Bronchial epithelial cell (primary cell): ENCODE measurements around the gene IFT81. TPM values are rescaled to one million over a fixed set of nuclear protein-coding genes. Genes with fewer than 3 reads are reported as not detected.
A peak's percentile ranks its signal among the peaks of the same experiment; 100 is the strongest.
"Not testable (repeated sequence)": the region's sequence is repeated elsewhere in the genome, so short reads cannot be mapped to it uniquely, and the experiment has no call there.

Source experiments
- DNase-seq: peaks from one replicate; pipeline ENCODE4 v3.0.0-alpha.2; 2010; ENCODE audit warnings: low read depth
- FAIRE-seq: peaks from 2 replicates; lab custom pipeline; 2011; peaks lifted over from hg19 to GRCh38; lab: Jason Lieb, UNC
- H3K27me3 ChIP-seq: 2 replicates; pipeline ENCODE4 v1.5.1; 2011; ENCODE audit warnings: low read length; ENCODE audit not compliant: control insufficient read depth, insufficient read depth
- H3K36me3 ChIP-seq: 2 replicates; pipeline ENCODE4 v1.5.1; 2011; ENCODE audit warnings: low read length; ENCODE audit not compliant: control insufficient read depth, insufficient read depth
- H3K4me3 ChIP-seq: 2 replicates; pipeline ENCODE4 v1.5.1; 2011; ENCODE audit warnings: mild to moderate bottlenecking, low read depth, low read length, control low read depth
- CTCF ChIP-seq: IDR thresholded peaks from 2 replicates; pipeline ENCODE4 v1.5.1; 2011; ENCODE audit warnings: mild to moderate bottlenecking, moderate library complexity, low read length, control low read depth, inconsistent platforms; ENCODE audit not compliant: insufficient read depth, severe bottlenecking
- total RNA-seq: library from RNA; depleted of rRNA; stranded (reverse); fragments of >200 nt; gene quantifications from 2 replicates; pipeline ENCODE4 v1.2.1, GENCODE V29; 2014

IFT81 gene
- total RNA-seq, 1 donor from 2014 or later = 5.8 TPM

DNA sequence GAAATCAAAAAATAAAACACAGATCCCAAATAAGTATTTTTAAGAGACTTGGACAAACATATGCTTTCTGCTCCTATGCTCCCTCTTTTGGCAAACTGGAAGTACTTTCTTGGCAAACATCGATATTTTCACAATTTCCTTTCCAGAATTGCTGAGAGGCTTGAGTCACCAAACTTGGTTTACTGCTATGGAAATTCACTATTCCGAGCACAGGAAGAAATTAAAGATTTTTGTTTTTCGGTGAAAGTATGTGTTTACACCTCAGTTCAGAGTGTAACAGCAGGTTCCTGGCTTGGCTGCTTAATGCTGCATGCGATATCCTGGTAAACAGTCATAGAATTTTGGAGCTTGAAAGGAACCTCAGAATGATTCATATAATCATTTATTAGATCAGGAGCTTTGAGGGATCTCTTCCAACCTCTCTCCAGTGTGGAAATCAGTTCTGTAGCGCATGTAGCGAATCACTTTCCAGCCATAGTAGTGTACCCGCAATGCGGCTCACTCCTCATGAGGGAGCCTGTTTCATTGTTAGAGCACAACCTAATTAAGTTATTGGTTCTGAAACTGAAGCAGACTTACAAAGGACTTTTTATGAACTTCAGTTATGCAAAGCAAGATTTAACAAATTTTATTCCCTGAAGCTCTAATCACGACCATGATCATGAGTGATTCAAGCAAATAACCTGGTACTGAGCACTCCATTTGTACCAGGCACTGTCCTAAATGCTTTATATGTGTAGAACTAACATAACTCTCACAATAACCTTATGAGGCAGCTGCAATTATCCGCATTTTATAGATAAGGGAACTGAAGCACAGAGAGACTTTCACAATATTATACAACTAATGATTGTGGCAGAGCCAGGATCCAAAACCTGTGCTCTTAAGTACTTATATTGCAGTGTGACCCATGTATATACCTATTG lies 100.5 kb downstream of the IFT81 start:
- peak; percentile 49 for TF ChIP-seq CTCF
- Histone ChIP-seq H3K36me3 (no peaks in the 10 kb centered on the region), H3K27me3 (no peaks in the 10 kb centered on the region), H3K4me3 (no peak overlapping the region)
- FAIRE-seq = no peak
- peak; percentile 89 for DNase-seq

GRCh38 chr12:110227138-110227537 lies 103.0 kb downstream of the IFT81 start:
- H3K36me3 ChIP-seq = no peaks in the 10 kb centered on the region
- TF ChIP-seq CTCF = no peak
- no peak overlapping the region for H3K4me3 ChIP-seq
- FAIRE-seq = no peak
- no peak for DNase-seq
- H3K27me3 ChIP-seq = no peaks in the 10 kb centered on the region

GRCh38 chr12:110228348-110228747 lies 104.2 kb downstream of the IFT81 start:
- FAIRE-seq, H3K36me3 ChIP-seq, H3K4me3 ChIP-seq, H3K27me3 ChIP-seq, DNase-seq: not testable (repeated sequence)

- Histone ChIP-seq H3K27me3 (no peaks in the 10 kb centered on the region), H3K4me3 (no peak overlapping the region), H3K36me3 (no peaks in the 10 kb centered on the region)
- DNase-seq (no peak), FAIRE-seq (no peak)
- no peak for TF ChIP-seq CTCF
These were observed 104.6 kb downstream of the IFT81 start for GRCh38 chr12:110228756-110229155.

DNA sequence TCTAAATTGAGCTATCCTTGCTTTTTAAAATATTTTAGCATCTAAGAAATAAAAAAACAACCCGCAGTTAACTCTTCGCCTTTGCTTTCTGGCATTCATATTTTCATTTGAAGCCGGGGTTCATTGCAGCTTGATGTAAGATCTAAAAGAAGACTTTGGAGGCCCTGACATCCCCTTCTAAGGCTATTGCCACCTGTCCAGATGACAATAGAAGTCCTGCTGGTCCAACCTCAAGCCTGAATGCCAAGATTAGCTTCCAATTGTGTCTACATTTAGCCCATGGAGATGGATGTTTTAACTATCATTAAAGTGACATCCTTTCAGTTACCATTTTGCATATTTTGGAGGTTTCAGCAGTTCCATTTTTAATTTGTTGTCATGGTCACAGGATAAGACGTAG lies 105.3 kb downstream of the IFT81 start:
- FAIRE-seq (no peak), DNase-seq (no peak)
- no peak for TF ChIP-seq CTCF
- Histone ChIP-seq H3K36me3 (no peaks in the 10 kb centered on the region), H3K4me3 (no peak overlapping the region), H3K27me3 (no peaks in the 10 kb centered on the region)

GRCh38 chr12:110230655-110231054 lies 106.5 kb downstream of the IFT81 start:
- TF ChIP-seq CTCF = no peak
- no peaks in the 10 kb centered on the region for H3K36me3 ChIP-seq
- DNase-seq (no peak), FAIRE-seq (no peak)
- no peak overlapping the region for H3K4me3 ChIP-seq
- no peaks in the 10 kb centered on the region for H3K27me3 ChIP-seq
